H54 (cell line): ENCODE results near the gene SLMAP.
A peak's percentile ranks its signal among the peaks of the same experiment; 100 is the strongest.

Experiments
- DNase-seq: peaks from one replicate; pipeline ENCODE4 v3.0.0; 2011; ENCODE audit warnings: low spot score, mixed read lengths; ENCODE audit not compliant: insufficient read length
- FAIRE-seq: peaks from 3 replicates; lab custom pipeline; 2011; peaks lifted over from hg19 to GRCh38; lab: Jason Lieb, UNC
- POLR2A ChIP-seq: IDR thresholded peaks from 2 replicates; pipeline ENCODE4 v1.6.1; 2011; ENCODE audit warnings: low read depth, mild to moderate bottlenecking, low read length

Gene SLMAP

GRCh38 chr3:57927166-57927565 is 171.1 kb downstream of the SLMAP start:
- DNase-seq (no peak), FAIRE-seq (no peak)
- no peak for TF ChIP-seq POLR2A

- DNase-seq (no peak), FAIRE-seq (no peak)
- no peak for TF ChIP-seq POLR2A
These were observed 171.8 kb downstream of the SLMAP start for GRCh38 chr3:57927916-57928315.

GRCh38 chr3:57928511-57928910 is 172.4 kb downstream of the SLMAP start:
- no peak for FAIRE-seq
- no peak for TF ChIP-seq POLR2A
- no peak for DNase-seq

- no peak for TF ChIP-seq POLR2A
- FAIRE-seq (peak; percentile 36), DNase-seq (no peak)
These were observed 173.9 kb downstream of the SLMAP start for GRCh38 chr3:57929988-57930387.

- no peak for TF ChIP-seq POLR2A
- FAIRE-seq (no peak), DNase-seq (no peak)
These were observed 177.5 kb downstream of the SLMAP start for GRCh38 chr3:57933602-57934001.

GRCh38 chr3:57934373-57934772 is 178.3 kb downstream of the SLMAP start:
- DNase-seq = no peak
- FAIRE-seq = no peak
- no peak for TF ChIP-seq POLR2A

- no peak for TF ChIP-seq POLR2A
- DNase-seq (no peak), FAIRE-seq (no peak)
These were observed 179.4 kb downstream of the SLMAP start for GRCh38 chr3:57935539-57935938.

- TF ChIP-seq POLR2A = no peak
- DNase-seq (no peak), FAIRE-seq (no peak)
These were observed 181.0 kb downstream of the SLMAP start for GRCh38 chr3:57937092-57937491.

- no peak for TF ChIP-seq POLR2A
- DNase-seq (no peak), FAIRE-seq (no peak)
These were observed 183.7 kb downstream of the SLMAP start for GRCh38 chr3:57939775-57940174.

- DNase-seq (no peak), FAIRE-seq (no peak)
- no peak for TF ChIP-seq POLR2A
These were observed 186.3 kb downstream of the SLMAP start for GRCh38 chr3:57942388-57942787.

GRCh38 chr3:57942872-57943283 is 186.8 kb downstream of the SLMAP start:
- DNase-seq (no peak), FAIRE-seq (no peak)
- TF ChIP-seq POLR2A = no peak

- TF ChIP-seq POLR2A = no peak
- no peak for DNase-seq
- no peak for FAIRE-seq
These were observed 187.7 kb downstream of the SLMAP start for GRCh38 chr3:57943525-57944495.

GRCh38 chr3:57946970-57947381 is 190.9 kb downstream of the SLMAP start:
- FAIRE-seq (no peak), DNase-seq (no peak)
- no peak for TF ChIP-seq POLR2A

- no peak for FAIRE-seq
- TF ChIP-seq POLR2A = no peak
- no peak for DNase-seq
These were observed 192.1 kb downstream of the SLMAP start for GRCh38 chr3:57948080-57948671.
